Measurements from ENCODE around the gene HAUS7.

Gene HAUS7

GRCh38 chrX:153513265-153513664, 42.9 kb upstream of the HAUS7 start:
- Histone ChIP-seq H3K4me3 (replicated peaks; ENCODE audit: insufficient read depth, low read length) (no peak overlapping the region), H3K27me3 (ENCODE audit: insufficient read depth, poor library complexity, severe bottlenecking) (peaks cover 2% of the 10 kb centered on the region), H3K27ac (replicated peaks) (no peak overlapping the region)
- TF ChIP-seq GABPA (IDR thresholded peaks at IDR 0.05; ENCODE audit: low read depth) (no peak), POLR2AphosphoS5 (IDR thresholded peaks at IDR 0.05; ENCODE audit: low read depth) (no peak), SPI1 (IDR thresholded peaks at IDR 0.05; ENCODE audit: borderline replicate concordance, low read depth) (no peak), CTCF (IDR thresholded peaks at IDR 0.05; ENCODE audit: insufficient read depth, low read length) (no peak), REST (IDR thresholded peaks at IDR 0.05; ENCODE audit: insufficient replicate concordance, low read depth) (no peak)
- no peak for DNase-seq (ENCODE audit: low read depth in 1 of 2, low spot score in 1 of 2)

GRCh38 chrX:153512501-153512893, 42.1 kb upstream of the HAUS7 start:
- Histone ChIP-seq H3K4me3 (replicated peaks; ENCODE audit: insufficient read depth, low read length) (no peak overlapping the region), H3K27ac (replicated peaks) (no peak overlapping the region), H3K27me3 (ENCODE audit: insufficient read depth, poor library complexity, severe bottlenecking) (no peaks in the 10 kb centered on the region)
- DNase-seq (ENCODE audit: low read depth in 1 of 2, low spot score in 1 of 2): no peak
- TF ChIP-seq SPI1 (IDR thresholded peaks at IDR 0.05; ENCODE audit: borderline replicate concordance, low read depth): no peak
- no peak for TF ChIP-seq POLR2AphosphoS5 (IDR thresholded peaks at IDR 0.05; ENCODE audit: low read depth)
- no peak for TF ChIP-seq GABPA (IDR thresholded peaks at IDR 0.05; ENCODE audit: low read depth)
- no peak for TF ChIP-seq CTCF (IDR thresholded peaks at IDR 0.05; ENCODE audit: insufficient read depth, low read length)
- no peak for TF ChIP-seq REST (IDR thresholded peaks at IDR 0.05; ENCODE audit: insufficient replicate concordance, low read depth)

GRCh38 chrX:153511784-153512500, 41.6 kb upstream of the HAUS7 start:
- Histone ChIP-seq H3K27ac (replicated peaks) (no peak overlapping the region), H3K4me3 (replicated peaks; ENCODE audit: insufficient read depth, low read length) (no peak overlapping the region), H3K27me3 (ENCODE audit: insufficient read depth, poor library complexity, severe bottlenecking) (no peaks in the 10 kb centered on the region)
- no peak for DNase-seq (ENCODE audit: low read depth in 1 of 2, low spot score in 1 of 2)
- TF ChIP-seq REST (IDR thresholded peaks at IDR 0.05; ENCODE audit: insufficient replicate concordance, low read depth) (no peak), CTCF (IDR thresholded peaks at IDR 0.05; ENCODE audit: insufficient read depth, low read length) (no peak), SPI1 (IDR thresholded peaks at IDR 0.05; ENCODE audit: borderline replicate concordance, low read depth) (no peak), POLR2AphosphoS5 (IDR thresholded peaks at IDR 0.05; ENCODE audit: low read depth) (no peak), GABPA (IDR thresholded peaks at IDR 0.05; ENCODE audit: low read depth) (no peak)

All from HL-60 (cell line).